HG03097 (cell line): ENCODE measurements around the gene SEMA4A.
A peak's percentile ranks its signal among the peaks of the same experiment; 100 is the strongest.

Experiments
- ATAC-seq: cut with Tn5 transposase; IDR thresholded peaks from one replicate; pipeline ENCODE4 v1.9.1; 2021; ENCODE audit not compliant: unreplicated experiment, low FRiP score

Gene SEMA4A

GRCh38 chr1:156134716-156135435 is 18.5 kb upstream of the SEMA4A start:
- ATAC-seq, result no peak

DNA sequence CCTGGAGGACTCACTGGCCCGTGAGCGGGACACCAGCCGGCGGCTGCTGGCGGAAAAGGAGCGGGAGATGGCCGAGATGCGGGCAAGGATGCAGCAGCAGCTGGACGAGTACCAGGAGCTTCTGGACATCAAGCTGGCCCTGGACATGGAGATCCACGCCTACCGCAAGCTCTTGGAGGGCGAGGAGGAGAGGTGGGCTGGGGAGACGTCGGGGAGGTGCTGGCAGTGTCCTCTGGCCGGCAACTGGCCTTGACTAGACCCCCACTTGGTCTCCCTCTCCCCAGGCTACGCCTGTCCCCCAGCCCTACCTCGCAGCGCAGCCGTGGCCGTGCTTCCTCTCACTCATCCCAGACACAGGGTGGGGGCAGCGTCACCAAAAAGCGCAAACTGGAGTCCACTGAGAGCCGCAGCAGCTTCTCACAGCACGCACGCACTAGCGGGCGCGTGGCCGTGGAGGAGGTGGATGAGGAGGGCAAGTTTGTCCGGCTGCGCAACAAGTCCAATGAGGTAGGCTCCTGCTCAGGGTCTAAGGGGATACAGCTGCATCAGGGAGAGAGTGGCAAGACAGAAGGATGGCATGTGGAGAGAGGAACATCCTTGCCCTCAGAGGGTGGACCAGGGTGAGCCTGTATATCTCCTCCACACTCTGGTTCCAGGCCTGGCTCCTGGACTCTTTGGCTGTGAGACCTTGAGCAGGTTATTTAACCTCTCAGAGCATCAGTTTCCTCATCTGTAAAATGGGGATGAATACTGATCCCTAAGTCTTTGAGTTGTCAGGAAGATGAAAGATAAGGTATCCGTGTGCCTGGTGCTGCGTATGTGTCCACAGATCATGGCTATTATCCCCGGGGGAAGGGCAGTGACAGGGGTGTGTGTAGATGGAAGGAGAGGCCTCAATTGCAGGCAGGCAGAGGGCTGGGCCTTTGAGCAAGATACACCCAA is 17.2 kb upstream of the SEMA4A start:
- no peak for ATAC-seq

DNA sequence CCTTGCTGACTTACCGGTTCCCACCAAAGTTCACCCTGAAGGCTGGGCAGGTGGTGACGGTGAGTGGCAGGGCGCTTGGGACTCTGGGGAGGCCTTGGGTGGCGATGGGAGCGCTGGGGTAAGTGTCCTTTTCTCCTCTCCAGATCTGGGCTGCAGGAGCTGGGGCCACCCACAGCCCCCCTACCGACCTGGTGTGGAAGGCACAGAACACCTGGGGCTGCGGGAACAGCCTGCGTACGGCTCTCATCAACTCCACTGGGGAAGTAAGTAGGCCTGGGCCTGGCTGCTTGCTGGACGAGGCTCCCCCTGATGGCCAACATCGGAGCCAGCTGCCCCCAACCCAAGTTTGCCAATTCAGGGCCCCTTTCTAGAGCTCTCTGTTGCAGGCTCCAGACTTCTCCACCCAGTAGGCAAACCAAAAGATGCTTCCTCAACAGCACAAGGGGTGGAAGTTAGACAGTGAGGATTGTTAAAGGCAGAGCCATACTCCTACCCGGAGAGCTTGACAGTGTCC is 16.4 kb upstream of the SEMA4A start:
- ATAC-seq, result no peak

- no peak for ATAC-seq
Measured at GRCh38 chr1:156138458-156138867, 14.9 kb upstream of the SEMA4A start.

- no peak for ATAC-seq
Measured at GRCh38 chr1:156140879-156141707, 12.3 kb upstream of the SEMA4A start.

GRCh38 chr1:156143765-156144489 is 9.5 kb upstream of the SEMA4A start:
- no peak for ATAC-seq

DNA sequence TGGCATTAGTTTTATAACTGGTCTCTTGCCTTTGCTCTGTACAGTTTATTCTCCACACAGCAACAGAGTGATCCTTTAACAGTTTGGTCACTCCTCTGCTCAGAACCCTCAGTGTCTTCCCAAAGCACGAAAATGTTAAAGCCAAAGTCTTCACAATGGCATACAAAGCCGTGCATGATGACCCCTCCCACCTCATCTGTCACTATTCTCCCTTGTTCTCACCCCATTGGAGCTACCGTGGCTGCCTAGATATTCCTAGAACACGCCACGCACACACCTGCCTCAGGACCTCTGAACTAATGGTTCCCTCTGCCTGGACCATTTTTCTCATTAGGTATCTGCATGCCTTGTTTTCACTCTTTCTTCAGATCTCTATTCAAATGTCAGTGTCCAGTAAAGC is 8.6 kb upstream of the SEMA4A start:
- ATAC-seq, result no peak

- no peak for ATAC-seq
Measured at GRCh38 chr1:156145650-156146019, 7.8 kb upstream of the SEMA4A start.

- no peak for ATAC-seq
Measured at GRCh38 chr1:156146020-156146768, 7.2 kb upstream of the SEMA4A start.

GRCh38 chr1:156146769-156147405 is 6.5 kb upstream of the SEMA4A start:
- no peak for ATAC-seq

DNA sequence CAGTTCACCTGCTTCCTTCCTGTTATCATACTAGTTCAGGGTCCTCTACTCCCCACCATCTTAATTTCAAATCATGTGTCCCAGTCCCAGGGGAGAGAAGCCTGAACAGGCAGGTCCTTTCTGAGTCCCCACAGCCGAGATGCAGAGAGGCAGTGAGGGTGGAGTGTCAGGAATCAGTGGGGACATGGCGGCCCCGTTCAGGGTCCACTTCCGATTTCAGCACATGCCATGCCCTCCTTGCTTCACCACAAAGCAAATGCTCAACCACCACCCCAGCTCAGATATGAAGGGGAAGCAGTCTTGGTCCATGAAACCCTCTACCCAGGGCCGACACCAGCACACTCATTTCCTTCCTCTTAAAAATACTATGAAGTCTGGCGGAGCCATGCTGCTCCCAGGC is 5.2 kb upstream of the SEMA4A start:
- no peak for ATAC-seq

DNA sequence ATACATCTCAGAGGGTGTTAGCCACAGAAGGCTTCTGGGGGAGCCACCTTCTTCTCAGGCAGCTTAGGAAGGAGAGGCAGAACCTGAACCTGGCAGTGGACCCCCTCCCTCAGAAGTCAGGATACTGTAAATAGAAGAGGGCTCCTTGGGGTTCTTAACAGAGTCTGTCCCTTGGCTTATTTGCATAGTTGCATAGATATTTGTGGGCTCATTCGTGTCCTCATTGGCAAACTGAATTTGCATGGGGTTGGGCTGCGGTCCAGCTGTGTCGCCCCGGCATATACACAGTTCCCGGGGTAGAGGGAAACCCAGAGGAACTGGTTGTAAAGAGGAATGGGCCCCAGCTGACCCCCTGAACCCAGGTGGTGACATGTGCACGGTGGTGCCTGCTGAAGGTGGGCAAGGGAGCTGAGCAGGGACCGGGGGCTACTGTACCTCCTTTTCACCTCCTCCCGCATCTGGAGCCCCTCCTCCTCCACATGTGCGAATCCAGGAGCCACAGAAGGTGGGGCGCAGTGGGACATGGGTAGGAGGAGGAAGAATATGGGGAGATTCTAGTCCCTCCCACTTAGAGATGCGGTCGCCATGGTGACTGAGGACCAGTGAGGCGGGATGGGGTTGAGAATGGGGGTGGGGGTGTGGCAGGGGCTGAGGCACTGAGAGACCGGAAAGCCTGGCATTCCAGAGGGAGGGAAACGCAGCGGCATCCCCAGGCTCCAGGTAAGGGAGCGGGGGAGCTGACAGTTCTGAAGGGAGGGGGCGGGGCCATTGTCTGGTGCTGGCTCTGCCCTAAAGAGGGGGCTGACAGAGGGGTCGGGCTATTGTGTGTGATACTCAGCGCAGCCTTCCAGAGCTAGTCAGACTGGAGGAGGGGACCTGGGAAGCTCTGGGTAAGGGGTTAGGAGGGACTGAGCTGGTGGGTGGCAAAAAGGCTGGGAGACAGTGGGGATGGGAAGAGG is 3.7 kb upstream of the SEMA4A start:
- ATAC-seq, result no peak

- no peak for ATAC-seq
Measured at GRCh38 chr1:156150333-156151011, 2.9 kb upstream of the SEMA4A start.

DNA sequence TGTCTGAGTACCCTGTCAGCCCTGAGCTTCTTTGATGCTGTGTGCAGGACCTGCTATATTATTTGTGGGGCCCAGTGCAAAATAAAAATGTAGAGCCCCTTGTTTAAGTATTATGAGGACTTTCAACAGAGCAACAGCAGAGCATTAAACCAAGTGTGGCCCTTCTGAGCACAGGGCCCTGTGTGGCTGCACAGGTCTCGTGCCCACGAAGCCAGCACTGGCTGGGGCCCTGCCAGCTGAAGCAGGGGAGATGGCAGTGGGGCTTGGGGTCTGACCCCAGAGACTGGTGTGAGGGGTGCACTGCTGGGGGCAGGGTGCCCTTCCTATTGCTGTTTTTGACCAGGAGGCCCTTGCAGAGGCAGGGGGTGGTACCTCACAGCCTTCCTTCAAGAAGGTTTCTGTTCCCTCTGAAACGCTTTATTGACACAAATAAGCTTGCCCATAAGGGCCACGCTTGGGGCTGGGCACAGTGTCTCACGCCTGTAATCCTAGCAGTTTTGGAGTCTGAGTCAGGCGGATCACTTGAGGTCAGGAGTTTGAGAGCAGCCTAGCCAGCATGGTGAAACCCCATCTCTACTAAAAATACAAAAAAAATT is 2.2 kb upstream of the SEMA4A start:
- no peak for ATAC-seq

DNA sequence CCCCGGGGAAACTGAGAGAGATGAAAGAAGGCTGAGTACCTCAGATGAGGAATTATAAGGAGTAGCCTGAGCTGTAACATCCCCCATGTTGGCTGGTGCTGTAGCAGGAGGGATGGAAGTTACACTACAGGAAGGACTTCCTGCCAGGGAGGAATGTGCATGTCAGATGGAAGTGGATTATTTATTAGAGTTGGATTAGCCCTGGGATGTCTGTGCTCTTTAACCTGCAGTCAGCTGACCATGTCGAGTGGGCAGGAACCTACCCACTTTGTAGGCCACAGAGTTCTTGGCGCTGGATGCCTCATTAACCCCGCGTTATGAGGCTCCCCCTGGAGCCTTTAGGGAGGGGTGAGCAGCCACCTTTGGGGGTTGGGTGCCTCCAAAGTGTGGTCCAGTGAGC is 757 bp upstream of the SEMA4A start:
- no peak for ATAC-seq

GRCh38 chr1:156154317-156154749 is 948 bp downstream of the SEMA4A start:
- ATAC-seq, result peak; percentile 47
